Tibial artery (tissue), 4 donors: ENCODE measurements around the gene FANCF.

Source experiments
- DNase-seq, 2 donors: peaks; one replicate each; pipeline ENCODE4 v3.0.0-alpha.2; 2019
- H3K27ac ChIP-seq, 2 donors: fragments of 200-600 bp; sonication (generic) in 1 of 2; 1 replicate in 1 of 2; 2 replicates in 1 of 2; pipeline ENCODE4 v1.5.1; 2018 to 2019; ENCODE audit warnings: mild to moderate bottlenecking in 1 of 2
- H3K27me3 ChIP-seq, 2 donors: fragments of 200-600 bp; sonication (generic) in 1 of 2; one replicate each; pipeline versions ENCODE4 v1.5.1 to v1.6.0; 2016 to 2019
- H3K36me3 ChIP-seq, 3 donors: fragments of 200-600 bp; sonication (generic) in 2 of 3; one replicate each; pipeline ENCODE4 v1.5.1; 2016 to 2019; ENCODE audit warnings: mild to moderate bottlenecking in 2 of 3
- H3K4me1 ChIP-seq, 4 donors: fragments of 200-600 bp; sonication (generic) in 2 of 4; 1 replicate in 3 of 4; 2 replicates in 1 of 4; pipeline ENCODE4 v1.5.1; 2016 to 2019
- H3K4me3 ChIP-seq, 2 donors: fragments of 200-600 bp; sonication (generic) in 1 of 2; 1 replicate in 1 of 2; 2 replicates in 1 of 2; pipeline ENCODE4 v1.5.1; 2018 to 2019; ENCODE audit warnings: mild to moderate bottlenecking in 2 of 2
- H3K9me3 ChIP-seq, 3 donors: fragments of 200-600 bp; sonication (generic) in 1 of 3; one replicate each; pipeline ENCODE4 v1.5.1; 2016 to 2019
- intact Hi-C: fragments of 100-400 bp; cut with DNase I; formaldehyde crosslinking; loops from one replicate; pipeline ENCODE4 v1.15.0; 2023; ENCODE audit warnings: low total_unique reads
- TF ChIP-seq, protein P1 (sequence below), 2 experiments: fragments of 200-600 bp in 1 of 2; fragments of 450-650 bp in 1 of 2; IDR thresholded peaks; one replicate each; pipeline ENCODE4 v1.5.1; 2017 to 2019; ENCODE audit warnings: antibody characterized with exemption in 2 of 2, mild to moderate bottlenecking in 1 of 2, moderate library complexity in 1 of 2

FANCF gene

DNA sequence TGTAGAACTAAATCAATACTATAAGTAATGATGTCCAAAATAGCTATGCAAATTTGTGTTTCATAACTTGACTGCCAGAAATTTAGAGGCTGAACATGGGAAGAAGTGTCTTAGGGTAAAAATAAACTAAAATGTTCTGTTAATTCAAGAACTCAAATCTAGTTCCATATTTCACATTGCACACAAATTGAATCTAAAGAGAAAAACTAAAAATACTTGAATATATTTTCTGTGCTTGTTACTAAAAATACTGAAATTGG lies 43.5 kb downstream of the FANCF start:
- Histone ChIP-seq H3K4me3 (no peak overlapping the region), H3K36me3 (no peaks in the 10 kb centered on the region), H3K9me3 (no peaks in the 10 kb centered on the region), H3K27me3 (no peaks in the 10 kb centered on the region), H3K4me1 (no peaks in the 10 kb centered on the region), H3K27ac (no peak overlapping the region)
- DNase-seq = no peak
- intact Hi-C loops = no loop called here
- TF ChIP-seq, protein P1, sequence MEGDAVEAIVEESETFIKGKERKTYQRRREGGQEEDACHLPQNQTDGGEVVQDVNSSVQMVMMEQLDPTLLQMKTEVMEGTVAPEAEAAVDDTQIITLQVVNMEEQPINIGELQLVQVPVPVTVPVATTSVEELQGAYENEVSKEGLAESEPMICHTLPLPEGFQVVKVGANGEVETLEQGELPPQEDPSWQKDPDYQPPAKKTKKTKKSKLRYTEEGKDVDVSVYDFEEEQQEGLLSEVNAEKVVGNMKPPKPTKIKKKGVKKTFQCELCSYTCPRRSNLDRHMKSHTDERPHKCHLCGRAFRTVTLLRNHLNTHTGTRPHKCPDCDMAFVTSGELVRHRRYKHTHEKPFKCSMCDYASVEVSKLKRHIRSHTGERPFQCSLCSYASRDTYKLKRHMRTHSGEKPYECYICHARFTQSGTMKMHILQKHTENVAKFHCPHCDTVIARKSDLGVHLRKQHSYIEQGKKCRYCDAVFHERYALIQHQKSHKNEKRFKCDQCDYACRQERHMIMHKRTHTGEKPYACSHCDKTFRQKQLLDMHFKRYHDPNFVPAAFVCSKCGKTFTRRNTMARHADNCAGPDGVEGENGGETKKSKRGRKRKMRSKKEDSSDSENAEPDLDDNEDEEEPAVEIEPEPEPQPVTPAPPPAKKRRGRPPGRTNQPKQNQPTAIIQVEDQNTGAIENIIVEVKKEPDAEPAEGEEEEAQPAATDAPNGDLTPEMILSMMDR (IDR thresholded peaks at IDR 0.05) = no peak

DNA sequence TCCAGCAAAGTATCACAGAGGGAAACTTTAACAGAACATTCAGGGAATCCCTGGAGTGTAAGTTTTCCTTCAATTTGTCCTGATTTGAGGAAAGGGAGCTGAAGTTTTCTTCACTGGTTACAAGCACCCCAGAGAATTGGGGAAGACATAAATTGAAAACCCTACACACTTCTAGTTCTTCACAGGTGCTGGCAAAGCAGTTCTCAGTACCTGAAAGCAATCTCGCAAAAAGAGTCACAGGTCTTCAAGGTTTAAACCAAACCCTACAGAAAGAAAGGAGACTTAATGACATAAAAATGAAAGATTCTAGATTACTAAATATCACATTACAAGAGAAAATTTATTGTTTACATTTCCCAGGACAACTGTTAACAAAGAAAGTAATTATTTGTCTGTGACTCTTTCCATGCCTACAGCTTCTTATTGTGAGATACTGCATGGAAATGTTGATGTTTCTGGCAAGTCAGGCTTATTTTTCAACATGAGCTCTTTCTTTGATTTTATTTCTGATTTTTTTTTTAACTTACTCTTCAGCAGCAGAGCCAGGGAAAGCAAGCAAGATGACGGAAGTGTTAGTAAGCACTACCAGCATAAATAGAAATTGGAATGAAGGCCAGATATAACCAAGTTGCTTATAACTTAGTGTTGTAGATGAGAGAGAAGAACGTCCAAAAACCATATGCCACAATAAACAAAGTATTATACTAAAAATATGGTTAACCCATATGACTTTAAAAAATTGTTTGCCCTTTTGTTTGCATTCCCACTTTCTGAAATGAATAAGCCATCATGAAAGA lies 44.1 kb downstream of the FANCF start:
- H3K4me1 ChIP-seq = no peaks in the 10 kb centered on the region
- TF ChIP-seq, protein P1 (IDR thresholded peaks at IDR 0.05) = no peak
- DNase-seq = no peak
- H3K9me3 ChIP-seq = no peaks in the 10 kb centered on the region
- H3K36me3 ChIP-seq = no peaks in the 10 kb centered on the region
- no peaks in the 10 kb centered on the region for H3K27me3 ChIP-seq
- no peak overlapping the region for H3K4me3 ChIP-seq
- no peak overlapping the region for H3K27ac ChIP-seq
- intact Hi-C loops = no loop called here

DNA sequence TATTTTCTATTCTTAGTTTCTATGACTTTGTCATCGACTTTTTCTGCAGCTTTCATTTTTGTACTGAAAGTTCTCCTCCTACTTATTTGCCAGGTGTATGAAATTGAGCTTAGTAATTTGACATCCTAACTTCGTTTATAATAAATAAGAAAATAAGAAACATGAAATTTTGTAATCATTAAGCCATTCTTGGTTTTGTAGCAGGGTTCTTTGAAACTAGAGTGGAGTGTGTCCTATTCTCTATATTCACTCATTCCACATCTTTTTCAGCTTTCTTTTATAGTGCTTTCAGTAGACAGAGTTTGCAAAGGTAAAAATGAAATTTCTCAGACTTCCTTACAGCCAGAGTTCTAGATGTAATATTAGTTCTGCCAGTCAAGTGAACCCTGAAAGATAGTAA lies 47.8 kb downstream of the FANCF start:
- H3K27ac ChIP-seq = no peak overlapping the region
- H3K9me3 ChIP-seq = no peaks in the 10 kb centered on the region
- intact Hi-C loops = no loop called here
- H3K27me3 ChIP-seq = no peaks in the 10 kb centered on the region
- H3K4me1 ChIP-seq = no peaks in the 10 kb centered on the region
- DNase-seq = no peak
- TF ChIP-seq, protein P1 (IDR thresholded peaks at IDR 0.05) = no peak
- H3K36me3 ChIP-seq = no peaks in the 10 kb centered on the region
- H3K4me3 ChIP-seq = no peak overlapping the region
